ENCODE results near the gene TMEM108.

The TMEM108 gene

DNA sequence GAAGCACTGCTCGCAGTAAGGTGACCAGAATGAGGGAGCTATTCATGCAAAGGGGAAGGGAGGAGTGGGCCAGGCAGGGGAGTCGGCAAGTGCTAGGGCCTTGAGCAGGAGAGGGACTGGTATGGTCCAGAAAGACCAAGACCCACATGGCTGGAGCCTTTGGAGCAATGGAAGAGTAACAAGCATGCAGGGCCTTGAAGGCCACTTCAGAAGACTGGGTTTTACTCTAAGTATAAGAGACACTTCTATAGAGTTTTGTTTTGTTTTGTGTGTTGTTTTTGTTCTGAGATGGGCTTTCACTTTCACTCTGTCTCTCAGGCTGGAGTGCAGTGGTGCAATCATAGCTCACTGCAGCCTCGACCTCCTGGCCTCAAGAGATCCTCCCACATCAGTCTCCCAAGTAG is 403.7 kb downstream of the TMEM108 start:
- DNase-seq, result peak; percentile 33

DNA sequence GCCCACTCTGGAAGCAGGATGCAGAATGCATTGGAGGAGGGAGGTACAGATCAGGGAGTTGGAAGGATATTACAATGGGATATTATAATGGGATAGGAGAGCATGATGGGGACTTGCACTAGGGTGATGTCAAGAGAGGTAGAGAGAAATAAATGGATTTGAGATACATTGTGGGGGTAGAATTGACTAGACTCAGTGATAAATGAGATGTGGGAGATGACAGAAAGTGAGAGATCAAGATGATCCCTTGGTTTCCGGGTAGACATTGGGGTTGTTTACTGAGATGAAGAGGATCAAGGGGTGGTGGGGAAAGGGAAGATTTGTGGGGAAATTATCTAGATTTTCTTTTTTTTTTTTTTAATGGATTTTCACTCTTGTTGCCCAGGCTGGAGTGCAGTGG is 404.3 kb downstream of the TMEM108 start:
- DNase-seq, result no peak

DNA sequence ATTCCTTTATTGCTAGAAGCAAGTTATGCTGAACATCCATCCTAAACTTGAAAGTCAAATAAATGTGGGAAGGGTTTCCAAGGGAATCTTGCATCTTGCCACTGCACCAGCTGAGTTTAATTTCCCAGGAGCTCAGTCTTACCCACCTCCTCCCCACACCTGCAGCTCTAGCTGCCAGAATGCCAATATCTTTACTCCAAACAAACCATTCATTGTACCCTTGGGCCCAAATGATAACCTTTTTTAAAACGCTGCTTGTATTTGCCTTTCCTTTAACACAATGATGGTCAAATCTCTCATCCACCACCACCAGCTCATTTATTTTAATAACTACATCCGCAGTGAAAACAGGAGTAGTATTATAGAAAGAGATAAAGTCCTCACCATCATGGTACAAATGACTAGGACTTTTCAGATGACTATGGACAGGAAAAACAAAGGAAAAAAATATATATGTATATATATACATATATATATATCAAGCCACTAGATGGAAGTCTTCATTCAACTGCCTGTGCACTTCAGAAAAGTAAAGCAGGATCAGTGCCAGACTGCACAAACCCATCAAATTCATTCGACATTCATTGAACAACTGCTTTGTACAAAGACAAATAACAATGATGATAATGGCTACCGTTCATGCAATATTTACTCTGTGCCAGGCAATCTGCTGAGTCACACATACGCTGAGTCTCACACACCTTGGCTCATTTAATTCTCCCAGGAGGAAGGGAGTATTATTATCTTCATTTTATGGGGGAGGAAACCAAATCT is 405.6 kb downstream of the TMEM108 start:
- no peak for DNase-seq

GRCh38 chr3:133444423-133444774 is 406.2 kb downstream of the TMEM108 start:
- DNase-seq, result no peak

GRCh38 chr3:133445108-133445507 is 406.9 kb downstream of the TMEM108 start:
- no peak for DNase-seq
